K562 (cell line): ENCODE measurements around the gene TENM3. TPM values are rescaled to one million over a fixed set of nuclear protein-coding genes. Genes with fewer than 3 reads are reported as not detected.

Source experiments
- CHD4 ChIP-seq: fragments of 200-600 bp; sonication (generic); IDR thresholded peaks from 3 replicates; pipeline ENCODE4 v1.6.1; 2012; ENCODE audit warnings: low read depth, mild to moderate bottlenecking, mixed read lengths, low read length, inconsistent platforms; ENCODE audit not compliant: insufficient read depth, insufficient replicate concordance, poor library complexity, severe bottlenecking
- ZBTB8A ChIP-seq: fragments of 450-650 bp; IDR thresholded peaks from 2 replicates; pipeline ENCODE4 v1.6.1; 2018; ENCODE audit warnings: mild to moderate bottlenecking, moderate library complexity; ENCODE audit not compliant: partially characterized antibody
- ZNF407 ChIP-seq: fragments of 450-650 bp; IDR thresholded peaks from 2 replicates; pipeline ENCODE4 v1.6.1; 2016; ENCODE audit warnings: low read depth
- polyA plus RNA-seq, 8 experiments: library from polyadenylated mRNA; depleted of rRNA in 4 of 8; stranded (reverse) in 5 of 8; unstranded in 3 of 8; fragments of >200 nt; fragmentation: Nextera tagmentation in 2 of 8; fragmentation: Illumina TruSeq in 1 of 8; extraction: Ambion mirVana in 2 of 8; extraction: Trizol in 1 of 8; gene quantifications; 2 replicates each; pipeline versions ENCODE4 v1.2.1 to v1.2.3, GENCODE V29; 2011 to 2014; ENCODE audit warnings: inconsistent platforms in 1 of 8, missing spikeins in 1 of 8
- total RNA-seq, 7 experiments: library from RNA; depleted of rRNA in 6 of 7; stranded (reverse); fragments of >200 nt in 6 of 7; fragmentation: Illumina TruSeq in 2 of 7; extraction: Trizol in 2 of 7; gene quantifications; 2 replicates each; pipeline versions ENCODE4 v1.2.1 to v1.2.3, GENCODE V29; 2011 to 2021; ENCODE audit warnings: low replicate concordance in 1 of 7
- TF ChIP-seq, protein P1 (sequence below): sonication (generic); formaldehyde crosslinking; IDR thresholded peaks from 2 replicates; pipeline ENCODE4 v1.5.0; 2020; ENCODE audit warnings: missing genetic modification reagents

TENM3 gene
- total and polyA plus RNA-seq, 9 of the 15 experiments (the other 6 are each of a cell fraction or from before 2014, with no cell fraction given): 0.01 to 0.02 TPM; not detected in 7

GRCh38 chr4:182337366-182337765 is 94.2 kb downstream of the TENM3 start (continued):
- TF ChIP-seq ZNF407: no peak
- TF ChIP-seq ZBTB8A: no peak
- TF ChIP-seq, protein P1, sequence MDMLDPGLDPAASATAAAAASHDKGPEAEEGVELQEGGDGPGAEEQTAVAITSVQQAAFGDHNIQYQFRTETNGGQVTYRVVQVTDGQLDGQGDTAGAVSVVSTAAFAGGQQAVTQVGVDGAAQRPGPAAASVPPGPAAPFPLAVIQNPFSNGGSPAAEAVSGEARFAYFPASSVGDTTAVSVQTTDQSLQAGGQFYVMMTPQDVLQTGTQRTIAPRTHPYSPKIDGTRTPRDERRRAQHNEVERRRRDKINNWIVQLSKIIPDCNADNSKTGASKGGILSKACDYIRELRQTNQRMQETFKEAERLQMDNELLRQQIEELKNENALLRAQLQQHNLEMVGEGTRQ: no peak
- TF ChIP-seq CHD4: no peak
